ENCODE measurements around the gene CCDC40.

CCDC40 gene

DNA sequence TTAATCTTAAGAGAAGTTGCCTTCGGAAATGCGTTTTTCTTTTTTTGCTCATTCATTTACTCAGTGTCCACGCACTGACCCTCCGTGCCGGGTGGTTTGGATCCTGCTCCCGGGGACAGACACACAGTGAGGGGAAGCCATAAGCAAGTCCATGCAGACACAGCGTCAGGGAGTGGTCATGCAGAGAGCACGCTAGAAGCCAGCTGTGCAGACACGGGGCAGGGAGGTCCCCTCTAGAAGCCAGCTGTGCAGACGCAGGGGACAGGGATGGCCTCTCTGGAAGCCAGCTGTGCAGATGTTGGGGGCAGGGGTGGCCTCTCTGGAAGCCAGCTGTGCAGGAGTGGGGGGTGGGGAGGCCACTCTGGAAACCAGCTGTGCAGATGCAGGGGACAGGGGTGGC, 69.7 kb downstream of the CCDC40 start:
- Histone ChIP-seq H3K27ac (ENCODE audit: low read depth, low read length, severe bottlenecking) (no peak overlapping the region), H3K36me3 (ENCODE audit: control insufficient read depth, insufficient read depth, low read length) (no peaks in the 10 kb centered on the region), H3K4me3 (ENCODE audit: extremely low read depth, insufficient read depth, low read length, poor library complexity, severe bottlenecking) (no peak overlapping the region), H3K9me3 (ENCODE audit: control insufficient read depth, low read length) (no peaks in the 10 kb centered on the region), H3K4me1 (ENCODE audit: control insufficient read depth, insufficient read depth, low read length, poor library complexity, severe bottlenecking) (peaks cover 14% of the 10 kb centered on the region)
- 86 to 87% methylated on average over 9 to 10 of the region's 10 CpGs for WGBS, 2 experiments (ENCODE audit: insufficient coverage in 2 of 2)

DNA sequence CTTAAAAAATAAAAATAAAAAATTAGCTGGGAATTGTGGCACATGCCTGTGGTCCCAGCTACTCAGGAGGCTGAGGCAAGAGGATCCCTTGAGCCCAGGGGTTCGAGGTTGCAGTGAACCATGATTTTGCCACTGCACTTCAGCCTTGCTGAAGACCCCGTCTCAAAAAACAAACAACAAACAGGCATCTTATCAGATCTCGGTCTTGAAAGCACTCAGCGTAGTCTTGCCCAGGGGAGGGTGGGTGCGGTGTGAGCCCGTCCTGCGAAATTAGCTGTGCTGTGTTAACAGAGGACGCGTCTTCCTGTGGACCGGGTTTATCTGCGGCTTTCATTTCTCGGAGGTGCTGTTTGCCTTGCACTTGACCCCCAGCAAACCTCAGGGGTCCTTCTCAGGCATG, 70.3 kb downstream of the CCDC40 start:
- no peaks in the 10 kb centered on the region for H3K9me3 ChIP-seq (ENCODE audit: control insufficient read depth, low read length)
- 87 to 98% methylated on average over 8 to 11 of the region's 12 CpGs for WGBS, 2 experiments (ENCODE audit: insufficient coverage in 2 of 2)
- H3K4me1 ChIP-seq (ENCODE audit: control insufficient read depth, insufficient read depth, low read length, poor library complexity, severe bottlenecking) = peaks cover 14% of the 10 kb centered on the region
- H3K27ac ChIP-seq (ENCODE audit: low read depth, low read length, severe bottlenecking) = no peak overlapping the region
- no peak overlapping the region for H3K4me3 ChIP-seq (ENCODE audit: extremely low read depth, insufficient read depth, low read length, poor library complexity, severe bottlenecking)
- H3K36me3 ChIP-seq (ENCODE audit: control insufficient read depth, insufficient read depth, low read length) = no peaks in the 10 kb centered on the region

DNA sequence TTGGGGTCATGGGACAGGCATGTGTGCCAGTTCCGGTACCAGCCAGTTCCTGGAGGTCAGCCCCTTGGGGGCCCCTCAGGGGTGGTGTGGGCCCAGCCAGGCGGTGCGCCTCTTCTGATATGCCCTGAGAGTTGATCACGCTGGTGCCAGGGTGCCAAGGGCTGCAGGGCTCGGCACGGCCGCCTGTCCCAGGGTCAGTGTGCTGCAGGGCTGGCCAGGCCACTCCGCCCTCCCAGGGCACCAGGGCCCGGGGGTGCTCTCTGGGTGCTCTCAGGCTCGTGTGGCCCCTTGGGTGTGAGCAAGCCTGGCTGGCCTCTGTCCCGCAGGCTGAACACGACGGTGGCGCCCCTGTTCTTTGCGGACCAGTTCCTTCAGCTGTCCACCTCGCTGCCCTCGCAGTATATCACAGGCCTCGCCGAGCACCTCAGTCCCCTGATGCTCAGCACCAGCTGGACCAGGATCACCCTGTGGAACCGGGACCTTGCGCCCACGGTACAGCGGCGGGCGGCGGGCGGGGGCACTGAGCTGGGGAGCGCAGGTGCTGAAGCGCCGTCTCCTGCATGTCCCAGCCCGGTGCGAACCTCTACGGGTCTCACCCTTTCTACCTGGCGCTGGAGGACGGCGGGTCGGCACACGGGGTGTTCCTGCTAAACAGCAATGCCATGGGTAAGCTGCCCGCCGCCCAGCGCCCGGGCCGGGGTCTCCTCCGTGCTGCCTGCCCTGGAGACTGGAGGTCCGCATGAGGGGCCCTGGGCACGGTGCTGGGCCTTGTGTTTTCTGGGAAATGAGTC, 71.0 kb downstream of the CCDC40 start:
- Histone ChIP-seq H3K9me3 (ENCODE audit: control insufficient read depth, low read length) (no peaks in the 10 kb centered on the region), H3K4me3 (ENCODE audit: extremely low read depth, insufficient read depth, low read length, poor library complexity, severe bottlenecking) (no peak overlapping the region), H3K27ac (ENCODE audit: low read depth, low read length, severe bottlenecking) (no peak overlapping the region), H3K4me1 (ENCODE audit: control insufficient read depth, insufficient read depth, low read length, poor library complexity, severe bottlenecking) (peaks cover 10% of the 10 kb centered on the region), H3K36me3 (ENCODE audit: control insufficient read depth, insufficient read depth, low read length) (no peaks in the 10 kb centered on the region)
- 90 to 93% methylated on average over 41 to 46 of the region's 46 CpGs for WGBS, 2 experiments (ENCODE audit: insufficient coverage in 2 of 2)

DNA sequence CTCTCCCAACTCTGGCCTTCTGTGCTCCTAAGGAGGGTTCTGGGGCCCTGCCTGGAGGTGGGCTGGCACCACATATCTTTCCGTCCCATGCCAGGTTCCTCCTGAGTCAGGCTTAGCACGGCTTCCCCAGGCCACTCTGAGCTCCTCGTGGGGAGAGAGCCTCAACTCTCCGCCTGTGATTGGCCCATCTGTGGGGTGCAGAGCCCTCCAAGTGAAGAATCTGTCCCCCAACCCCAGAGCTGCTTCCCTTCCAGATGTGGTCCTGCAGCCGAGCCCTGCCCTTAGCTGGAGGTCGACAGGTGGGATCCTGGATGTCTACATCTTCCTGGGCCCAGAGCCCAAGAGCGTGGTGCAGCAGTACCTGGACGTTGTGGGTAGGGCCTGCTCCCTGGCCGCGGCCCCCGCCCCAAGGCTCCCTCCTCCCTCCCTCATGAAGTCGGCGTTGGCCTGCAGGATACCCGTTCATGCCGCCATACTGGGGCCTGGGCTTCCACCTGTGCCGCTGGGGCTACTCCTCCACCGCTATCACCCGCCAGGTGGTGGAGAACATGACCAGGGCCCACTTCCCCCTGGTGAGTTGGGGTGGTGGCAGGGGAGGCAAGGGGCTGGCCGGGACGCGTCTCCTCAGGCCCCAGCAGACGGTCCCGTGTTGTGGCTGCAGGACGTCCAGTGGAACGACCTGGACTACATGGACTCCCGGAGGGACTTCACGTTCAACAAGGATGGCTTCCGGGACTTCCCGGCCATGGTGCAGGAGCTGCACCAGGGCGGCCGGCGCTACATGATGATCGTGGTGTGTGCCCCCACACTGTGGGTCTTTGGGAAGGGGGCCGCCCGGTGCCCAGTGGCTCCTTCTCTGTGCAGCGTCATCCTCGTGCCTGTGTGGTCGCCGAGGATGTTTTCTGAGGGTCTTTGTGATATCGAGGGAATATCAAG, 71.9 kb downstream of the CCDC40 start:
- Histone ChIP-seq H3K27ac (ENCODE audit: low read depth, low read length, severe bottlenecking) (no peak overlapping the region), H3K36me3 (ENCODE audit: control insufficient read depth, insufficient read depth, low read length) (peaks cover 3% of the 10 kb centered on the region), H3K4me1 (ENCODE audit: control insufficient read depth, insufficient read depth, low read length, poor library complexity, severe bottlenecking) (peaks cover 9% of the 10 kb centered on the region), H3K9me3 (ENCODE audit: control insufficient read depth, low read length) (no peaks in the 10 kb centered on the region), H3K4me3 (ENCODE audit: extremely low read depth, insufficient read depth, low read length, poor library complexity, severe bottlenecking) (no peak overlapping the region)
- WGBS, 2 experiments (ENCODE audit: insufficient coverage in 2 of 2) = 91 to 93% methylated on average over 30 to 35 of the region's 40 CpGs

DNA sequence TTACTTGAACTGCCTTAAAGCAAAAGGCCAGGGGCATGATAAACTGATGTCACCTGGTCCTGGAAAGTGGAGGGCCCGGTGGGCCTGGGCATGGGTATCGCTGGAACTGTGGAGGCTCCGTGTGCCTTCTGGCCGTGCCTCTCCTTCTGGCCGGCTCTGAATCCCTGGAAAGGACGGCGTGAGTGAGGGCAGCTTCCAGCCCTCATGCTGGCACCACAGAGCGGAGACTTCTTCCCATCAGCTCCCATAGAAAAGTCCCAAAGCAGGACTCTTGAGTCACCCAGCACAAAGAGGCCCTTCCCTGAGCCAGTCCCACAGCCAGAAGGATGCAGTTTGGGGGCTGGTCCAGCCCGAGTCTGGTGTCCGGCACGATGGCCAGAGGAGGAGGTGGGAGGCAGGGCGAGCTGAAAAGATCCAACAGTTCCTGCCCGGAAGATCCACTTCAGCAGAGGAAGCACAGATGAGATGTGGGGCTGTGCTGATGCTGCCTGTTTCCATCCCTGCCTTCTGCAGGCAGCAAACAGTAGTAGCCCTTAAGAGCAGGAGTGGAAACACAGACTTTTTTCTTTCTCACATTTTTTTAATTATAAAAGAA, 72.7 kb downstream of the CCDC40 start:
- Histone ChIP-seq H3K4me3 (ENCODE audit: extremely low read depth, insufficient read depth, low read length, poor library complexity, severe bottlenecking) (no peak overlapping the region), H3K27ac (ENCODE audit: low read depth, low read length, severe bottlenecking) (no peak overlapping the region), H3K36me3 (ENCODE audit: control insufficient read depth, insufficient read depth, low read length) (peaks cover 3% of the 10 kb centered on the region), H3K9me3 (ENCODE audit: control insufficient read depth, low read length) (no peaks in the 10 kb centered on the region), H3K4me1 (ENCODE audit: control insufficient read depth, insufficient read depth, low read length, poor library complexity, severe bottlenecking) (peaks cover 4% of the 10 kb centered on the region)
- 93 to 97% methylated on average over 13 of the region's 13 CpGs for WGBS, 2 experiments (ENCODE audit: insufficient coverage in 2 of 2)

DNA sequence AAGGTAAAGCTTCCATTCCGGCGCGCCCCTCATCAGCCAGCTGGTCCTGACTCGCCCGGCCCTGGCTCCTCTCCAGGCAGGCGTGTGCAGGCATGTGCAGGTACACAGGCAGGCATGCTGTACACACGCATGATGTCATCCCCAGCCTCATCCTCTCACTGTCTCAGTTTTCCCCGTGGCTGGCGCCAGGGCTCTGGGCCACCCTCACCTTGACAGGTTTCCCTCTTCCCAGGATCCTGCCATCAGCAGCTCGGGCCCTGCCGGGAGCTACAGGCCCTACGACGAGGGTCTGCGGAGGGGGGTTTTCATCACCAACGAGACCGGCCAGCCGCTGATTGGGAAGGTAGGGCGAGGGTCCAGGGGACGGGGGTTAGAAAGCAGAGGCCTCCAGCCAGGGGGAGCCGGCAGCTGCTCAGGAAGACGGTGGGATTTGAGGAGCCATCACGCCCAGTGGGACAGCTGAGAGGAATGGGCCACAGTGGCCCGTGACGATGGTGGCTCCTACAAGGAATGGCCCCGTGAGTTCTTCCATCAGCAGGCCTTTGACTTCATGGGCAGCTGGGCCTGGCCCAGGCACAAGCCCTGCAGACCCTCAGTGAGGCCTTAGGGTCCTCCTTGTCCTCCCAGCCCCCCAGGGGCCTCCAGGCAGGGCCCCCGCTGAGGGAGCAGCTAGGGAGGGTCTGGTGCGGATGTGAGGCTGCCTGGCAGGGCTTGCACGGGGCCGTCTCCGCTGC, 73.4 kb downstream of the CCDC40 start:
- H3K9me3 ChIP-seq (ENCODE audit: control insufficient read depth, low read length) = peaks cover 3% of the 10 kb centered on the region
- H3K4me3 ChIP-seq (ENCODE audit: extremely low read depth, insufficient read depth, low read length, poor library complexity, severe bottlenecking) = no peak overlapping the region
- H3K36me3 ChIP-seq (ENCODE audit: control insufficient read depth, insufficient read depth, low read length) = peaks cover 3% of the 10 kb centered on the region
- WGBS, 2 experiments (ENCODE audit: insufficient coverage in 2 of 2) = 95 to 97% methylated on average over 24 of the region's 30 CpGs
- H3K27ac ChIP-seq (ENCODE audit: low read depth, low read length, severe bottlenecking) = no peak overlapping the region
- H3K4me1 ChIP-seq (ENCODE audit: control insufficient read depth, insufficient read depth, low read length, poor library complexity, severe bottlenecking) = no peaks in the 10 kb centered on the region

DNA sequence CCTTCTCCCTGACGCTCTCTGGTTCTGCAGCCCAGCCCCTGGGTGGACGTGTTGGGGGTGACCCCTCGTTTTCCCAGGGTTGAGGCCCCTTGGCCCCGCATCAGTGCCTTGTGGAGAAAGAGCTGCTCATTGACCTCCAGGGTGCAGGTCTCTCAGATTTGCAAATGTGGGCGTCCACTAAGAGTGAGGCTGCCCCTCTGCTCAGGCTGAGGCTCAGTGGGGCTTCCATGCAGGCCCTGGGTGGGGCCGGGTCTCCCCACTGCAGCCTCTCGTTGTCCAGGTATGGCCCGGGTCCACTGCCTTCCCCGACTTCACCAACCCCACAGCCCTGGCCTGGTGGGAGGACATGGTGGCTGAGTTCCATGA, 74.0 kb downstream of the CCDC40 start:
- Histone ChIP-seq H3K27ac (ENCODE audit: low read depth, low read length, severe bottlenecking) (no peak overlapping the region), H3K9me3 (ENCODE audit: control insufficient read depth, low read length) (peaks cover 9% of the 10 kb centered on the region), H3K36me3 (ENCODE audit: control insufficient read depth, insufficient read depth, low read length) (peaks cover 3% of the 10 kb centered on the region), H3K4me3 (ENCODE audit: extremely low read depth, insufficient read depth, low read length, poor library complexity, severe bottlenecking) (no peak overlapping the region), H3K4me1 (ENCODE audit: control insufficient read depth, insufficient read depth, low read length, poor library complexity, severe bottlenecking) (no peaks in the 10 kb centered on the region)
- WGBS, 2 experiments (ENCODE audit: insufficient coverage in 2 of 2) = 76 to 81% methylated on average over 6 to 9 of the region's 9 CpGs

DNA sequence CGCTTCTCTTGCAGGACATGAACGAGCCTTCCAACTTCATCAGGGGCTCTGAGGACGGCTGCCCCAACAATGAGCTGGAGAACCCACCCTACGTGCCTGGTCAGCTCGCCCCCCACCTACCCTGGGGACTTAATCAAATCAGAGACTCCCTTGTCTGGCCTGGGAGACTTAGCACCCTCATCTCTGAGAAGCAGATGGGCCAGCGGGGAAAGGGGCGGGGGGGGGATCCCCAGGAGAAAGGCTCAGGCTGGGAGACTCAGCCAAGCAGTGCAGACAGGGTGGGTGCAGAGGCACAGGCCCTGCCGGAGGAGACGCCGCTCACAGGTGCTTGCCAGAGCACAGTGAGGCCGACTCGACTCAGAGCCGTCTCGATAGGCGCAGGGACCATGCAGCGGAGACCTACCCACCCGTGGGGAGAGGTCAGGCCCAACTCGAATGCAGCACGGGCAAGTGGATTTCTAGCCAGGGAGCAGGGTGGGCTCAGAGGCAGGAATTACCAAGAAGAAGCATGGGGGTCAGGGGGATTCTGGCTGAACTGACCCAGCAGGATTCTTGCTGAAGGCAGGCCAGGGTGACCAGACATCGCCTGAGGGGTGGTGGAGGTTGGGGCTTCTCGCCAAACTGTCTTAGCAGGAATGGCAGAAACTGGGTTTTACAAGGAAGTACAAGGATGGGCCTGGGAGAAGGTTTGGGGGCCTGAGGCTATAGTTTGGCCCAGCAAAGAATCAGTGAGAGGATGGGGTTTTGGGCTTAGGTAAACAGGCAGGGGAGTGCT, 74.7 kb downstream of the CCDC40 start:
- no peak overlapping the region for H3K4me3 ChIP-seq (ENCODE audit: extremely low read depth, insufficient read depth, low read length, poor library complexity, severe bottlenecking)
- H3K36me3 ChIP-seq (ENCODE audit: control insufficient read depth, insufficient read depth, low read length) = peaks cover 3% of the 10 kb centered on the region
- no peak overlapping the region for H3K27ac ChIP-seq (ENCODE audit: low read depth, low read length, severe bottlenecking)
- WGBS, 2 experiments (ENCODE audit: insufficient coverage in 2 of 2) = 95 to 98% methylated on average over 8 to 20 of the region's 21 CpGs
- H3K9me3 ChIP-seq (ENCODE audit: control insufficient read depth, low read length) = peaks cover 9% of the 10 kb centered on the region
- no peaks in the 10 kb centered on the region for H3K4me1 ChIP-seq (ENCODE audit: control insufficient read depth, insufficient read depth, low read length, poor library complexity, severe bottlenecking)

DNA sequence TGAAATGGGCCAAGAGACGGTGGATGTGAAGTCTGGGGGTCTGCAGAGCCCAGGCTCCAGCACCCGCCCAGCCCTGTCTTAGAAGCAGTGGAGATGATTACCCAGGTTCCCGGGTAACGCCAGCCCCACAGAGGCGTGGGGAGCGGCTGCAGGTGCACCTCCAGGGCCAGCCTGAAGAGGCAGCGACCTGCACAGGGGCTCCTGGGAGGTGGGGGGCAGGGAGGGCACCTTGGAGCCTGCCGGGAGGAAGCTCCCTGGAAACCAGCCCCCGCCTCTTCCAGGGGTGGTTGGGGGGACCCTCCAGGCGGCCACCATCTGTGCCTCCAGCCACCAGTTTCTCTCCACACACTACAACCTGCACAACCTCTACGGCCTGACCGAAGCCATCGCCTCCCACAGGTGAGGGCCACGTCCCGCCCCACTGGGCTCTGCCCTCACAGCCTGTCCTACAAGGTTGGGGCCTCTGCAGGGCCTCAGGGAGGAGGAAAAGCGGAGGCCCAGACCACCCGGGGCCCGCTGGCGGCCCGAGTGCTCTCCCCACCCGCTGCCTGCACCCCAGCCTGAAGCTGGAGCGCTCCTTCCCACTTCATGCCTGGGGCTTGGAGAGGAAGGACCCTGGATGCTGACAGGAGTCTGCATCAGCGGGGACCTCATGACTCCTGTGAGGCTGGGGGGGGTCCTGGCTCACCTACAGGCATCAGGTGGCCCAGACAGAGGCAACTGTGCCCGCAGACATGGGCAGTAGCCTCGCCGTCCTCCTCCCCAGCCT, 75.4 kb downstream of the CCDC40 start:
- peaks cover 9% of the 10 kb centered on the region for H3K9me3 ChIP-seq (ENCODE audit: control insufficient read depth, low read length)
- 84 to 94% methylated on average over 9 to 23 of the region's 26 CpGs for WGBS, 2 experiments (ENCODE audit: insufficient coverage in 2 of 2)
- H3K36me3 ChIP-seq (ENCODE audit: control insufficient read depth, insufficient read depth, low read length) = peaks cover 3% of the 10 kb centered on the region
- peaks cover 3% of the 10 kb centered on the region for H3K4me1 ChIP-seq (ENCODE audit: control insufficient read depth, insufficient read depth, low read length, poor library complexity, severe bottlenecking)
- no peak overlapping the region for H3K4me3 ChIP-seq (ENCODE audit: extremely low read depth, insufficient read depth, low read length, poor library complexity, severe bottlenecking)
- H3K27ac ChIP-seq (ENCODE audit: low read depth, low read length, severe bottlenecking) = no peak overlapping the region
